Subcutaneous abdominal adipose tissue (tissue), 5 donors: Measurements from ENCODE around the gene PADI2.

Experiments
- H3K27ac ChIP-seq: one replicate; pipeline ENCODE4 v1.7.0; 2013; ENCODE audit warnings: low read depth, mild to moderate bottlenecking, inconsistent platforms, low read length, moderate library complexity
- H3K27me3 ChIP-seq, 5 donors: one replicate each; pipeline ENCODE4 v1.7.0; 2013; ENCODE audit warnings: low read length in 5 of 5, inconsistent platforms in 1 of 5; ENCODE audit not compliant: control insufficient read depth in 5 of 5, insufficient read depth in 4 of 5
- H3K36me3 ChIP-seq, 5 donors: one replicate each; pipeline ENCODE4 v1.7.0; 2013; ENCODE audit warnings: low read length in 5 of 5; ENCODE audit not compliant: control insufficient read depth in 5 of 5, insufficient read depth in 5 of 5
- H3K4me1 ChIP-seq, 5 donors: one replicate each; pipeline ENCODE4 v1.7.0; 2013; ENCODE audit warnings: low read length in 5 of 5, mild to moderate bottlenecking in 3 of 5, moderate library complexity in 1 of 5; ENCODE audit not compliant: control insufficient read depth in 5 of 5, insufficient read depth in 5 of 5
- H3K4me3 ChIP-seq, 5 donors: one replicate each; pipeline ENCODE4 v1.7.0; 2013; ENCODE audit warnings: low read length in 5 of 5, low read depth in 1 of 5
- H3K9ac ChIP-seq, 5 donors: one replicate each; pipeline ENCODE4 v1.7.0; 2013; ENCODE audit warnings: low read length in 5 of 5, mild to moderate bottlenecking in 4 of 5, moderate library complexity in 3 of 5
- H3K9me3 ChIP-seq, 5 donors: one replicate each; pipeline ENCODE4 v1.7.0; 2013; ENCODE audit warnings: low read length in 5 of 5; ENCODE audit not compliant: control insufficient read depth in 5 of 5
- donor health status: healthy.
- donor health status: healthy.
- donor health status: healthy.
- donor health status: healthy.
- donor health status: healthy.

The PADI2 gene

DNA sequence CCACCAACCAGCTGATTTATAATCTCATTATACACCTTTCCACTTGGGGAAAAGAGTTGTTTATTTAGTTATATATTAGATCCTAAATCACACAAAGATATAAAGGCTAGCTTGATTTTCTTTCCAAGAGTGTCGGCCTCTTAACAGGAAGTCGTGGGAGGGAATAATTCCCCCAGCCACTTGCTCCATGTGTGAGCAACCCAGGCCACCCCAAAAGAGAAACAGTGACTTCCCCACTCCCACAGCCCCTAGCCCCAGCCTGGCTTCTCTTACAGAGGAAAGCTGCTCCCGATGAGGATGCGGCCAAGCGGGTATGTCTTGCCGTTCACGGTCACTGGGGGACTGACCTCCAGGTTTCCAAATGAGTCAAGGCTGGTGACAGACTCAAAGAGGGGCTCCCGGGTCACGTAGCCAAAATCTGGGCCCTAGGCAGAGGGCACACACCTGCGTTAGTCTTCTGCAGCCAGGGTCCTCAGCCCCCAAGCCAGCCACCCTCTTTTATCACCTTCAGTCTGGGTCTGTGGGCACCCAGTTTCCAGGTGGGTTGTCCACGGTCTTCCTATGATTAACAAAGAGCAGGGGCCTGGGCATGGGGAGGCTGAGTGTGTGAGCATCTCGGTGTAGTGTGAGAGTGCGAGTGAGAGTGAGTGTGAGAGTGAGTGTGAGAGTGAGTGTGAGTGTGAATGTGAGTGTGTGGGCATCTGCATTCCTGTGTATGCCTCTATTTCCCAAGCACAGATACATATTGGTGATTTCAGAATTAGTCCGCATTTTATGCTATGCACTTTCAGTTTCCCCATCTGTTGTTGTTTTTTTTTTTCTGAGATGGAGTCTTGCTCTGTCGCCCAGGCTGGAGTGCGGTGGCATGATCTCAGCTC is 40.0 kb downstream of the PADI2 start:
- peaks cover 0 to 3% (median 0%) of the 10 kb centered on the region in 5 donors for H3K27me3 ChIP-seq
- no peak overlapping the region for H3K4me3 ChIP-seq
- H3K27ac ChIP-seq: no peak overlapping the region
- H3K36me3 ChIP-seq: no peaks in the 10 kb centered on the region
- no peak overlapping the region for H3K9ac ChIP-seq
- no peaks in the 10 kb centered on the region for H3K4me1 ChIP-seq
- peaks cover 0 to 3% (median 2%) of the 10 kb centered on the region in 5 donors for H3K9me3 ChIP-seq

DNA sequence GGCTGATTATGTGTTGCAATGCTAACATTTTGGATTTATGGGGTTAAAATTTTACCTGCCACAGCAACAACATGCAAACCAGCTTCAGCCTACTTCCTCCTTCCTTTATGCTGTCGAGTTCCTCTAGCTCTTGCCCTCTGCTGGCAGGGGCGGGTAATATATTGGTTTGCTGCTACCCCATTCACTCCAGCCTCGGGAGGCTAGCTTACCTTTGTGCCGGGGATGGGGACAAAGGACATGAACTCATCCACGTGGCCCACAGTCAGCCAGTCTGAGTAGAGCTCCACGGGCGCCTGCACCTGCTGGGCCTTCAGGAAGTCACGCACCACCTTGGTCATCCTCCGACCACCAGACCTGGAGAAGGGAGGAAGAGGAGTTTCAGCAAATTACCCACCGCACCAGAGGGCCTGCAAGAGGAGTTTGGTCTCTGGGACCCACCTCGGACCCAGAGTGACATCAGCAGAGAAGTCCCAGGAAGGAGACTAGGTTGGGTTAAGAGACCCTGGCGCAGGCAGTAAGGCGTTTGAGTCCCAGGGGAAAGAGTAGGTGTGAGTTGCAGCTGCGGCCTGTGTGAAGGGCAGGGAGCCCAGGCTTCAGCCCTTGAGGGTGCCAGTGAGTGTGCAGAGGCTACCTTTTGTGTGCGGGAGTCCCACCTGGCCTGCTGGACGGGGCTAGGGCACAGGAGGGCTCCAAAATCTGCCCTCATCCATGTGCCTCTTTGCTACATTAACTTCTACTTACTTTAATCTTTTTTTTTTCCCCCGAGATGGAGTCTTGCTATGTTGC is 43.6 kb downstream of the PADI2 start:
- no peak overlapping the region for H3K9ac ChIP-seq
- H3K4me1 ChIP-seq: no peaks in the 10 kb centered on the region
- H3K27me3 ChIP-seq: peaks cover 0 to 3% (median 0%) of the 10 kb centered on the region in 5 donors
- H3K36me3 ChIP-seq: no peaks in the 10 kb centered on the region
- H3K4me3 ChIP-seq: no peak overlapping the region
- H3K9me3 ChIP-seq: peaks cover 0 to 3% (median 2%) of the 10 kb centered on the region in 5 donors
- no peak overlapping the region for H3K27ac ChIP-seq

DNA sequence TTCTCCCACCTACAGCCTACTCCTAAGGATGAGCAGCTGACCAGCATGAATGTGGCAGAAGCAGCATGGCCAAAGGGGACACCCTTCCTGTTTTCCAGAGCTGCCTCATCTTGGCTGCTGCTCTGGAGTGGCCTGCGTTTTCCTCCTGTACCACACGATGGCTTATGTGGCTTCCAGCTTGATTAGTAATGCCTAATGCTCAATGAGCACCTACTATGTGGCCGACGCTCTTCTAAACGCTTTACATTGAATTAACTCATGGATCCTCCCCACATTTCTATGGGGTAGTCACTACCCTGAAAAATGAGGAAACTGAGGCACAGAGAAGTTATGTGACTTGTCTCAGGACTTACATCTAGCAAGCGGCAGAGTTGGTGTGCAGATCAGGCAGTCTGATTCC is 47.5 kb downstream of the PADI2 start:
- H3K9me3 ChIP-seq: peaks cover 0 to 3% (median 0%) of the 10 kb centered on the region in 5 donors
- no peaks in the 10 kb centered on the region for H3K36me3 ChIP-seq
- H3K27me3 ChIP-seq: peaks cover 0 to 3% (median 0%) of the 10 kb centered on the region in 5 donors
- H3K4me1 ChIP-seq: no peaks in the 10 kb centered on the region
- H3K9ac ChIP-seq: no peak overlapping the region
- H3K27ac ChIP-seq: no peak overlapping the region
- H3K4me3 ChIP-seq: no peak overlapping the region

DNA sequence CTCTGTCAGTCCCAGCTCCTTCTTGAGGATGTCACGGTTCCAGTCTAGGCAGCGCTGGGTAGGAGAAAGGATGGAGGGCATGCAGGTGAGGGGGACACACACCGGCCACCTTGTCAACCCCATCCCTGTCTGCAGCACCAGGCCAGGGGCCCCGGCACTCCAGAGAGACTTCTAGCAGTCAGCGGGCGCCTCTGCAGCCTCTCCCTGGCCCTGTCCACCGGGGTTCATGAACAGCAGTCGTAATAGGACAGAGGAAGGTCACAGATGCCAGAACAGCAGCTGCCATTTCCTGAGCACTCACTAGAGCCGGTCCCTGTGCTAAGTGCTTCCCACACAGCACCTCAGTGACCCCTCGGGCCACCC is 49.1 kb downstream of the PADI2 start:
- no peaks in the 10 kb centered on the region for H3K4me1 ChIP-seq
- no peak overlapping the region for H3K9ac ChIP-seq
- no peaks in the 10 kb centered on the region for H3K36me3 ChIP-seq
- H3K27me3 ChIP-seq: peaks cover 0 to 3% (median 0%) of the 10 kb centered on the region in 5 donors
- no peak overlapping the region for H3K4me3 ChIP-seq
- H3K27ac ChIP-seq: no peak overlapping the region
- H3K9me3 ChIP-seq: peaks cover 0 to 4% (median 0%) of the 10 kb centered on the region in 5 donors

DNA sequence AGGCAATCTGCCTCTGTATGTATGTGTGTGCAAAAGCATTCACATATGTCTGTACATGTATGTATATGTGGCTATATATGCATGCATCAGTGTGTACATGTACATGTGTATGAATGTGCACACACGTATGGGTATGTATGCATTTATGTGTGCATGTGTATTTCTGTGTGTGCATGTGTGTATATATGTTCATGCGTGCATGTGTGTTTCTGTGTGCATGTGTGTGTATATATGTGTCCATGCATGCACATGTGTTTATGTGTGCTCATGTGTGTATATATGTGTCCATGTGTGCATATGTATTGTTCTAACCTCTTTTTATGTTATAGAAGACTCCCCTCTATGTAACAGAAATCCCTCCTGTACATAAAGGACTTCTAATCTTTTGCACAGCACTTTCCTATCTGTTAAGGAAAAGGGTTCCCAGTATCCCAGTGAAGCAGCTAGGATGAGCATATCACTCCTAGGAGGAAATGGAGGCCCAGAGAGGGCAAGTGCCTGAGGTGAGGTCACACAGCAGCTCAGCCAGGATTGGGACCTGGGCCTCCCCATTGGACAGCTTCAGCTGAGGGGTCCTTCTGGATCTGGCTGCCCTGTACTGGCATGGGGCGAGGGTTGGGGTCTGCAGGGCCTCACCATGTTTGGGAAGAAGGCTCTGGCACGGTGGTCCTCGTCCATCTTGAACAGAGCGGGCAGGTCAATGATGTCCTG is 49.6 kb downstream of the PADI2 start:
- Histone ChIP-seq H3K36me3 (no peaks in the 10 kb centered on the region), H3K4me3 (no peak overlapping the region), H3K9ac (no peak overlapping the region), H3K27me3 (peaks cover 0 to 3% (median 0%) of the 10 kb centered on the region in 5 donors), H3K4me1 (no peaks in the 10 kb centered on the region), H3K27ac (no peak overlapping the region), H3K9me3 (peaks cover 0 to 7% (median 0%) of the 10 kb centered on the region in 5 donors)

DNA sequence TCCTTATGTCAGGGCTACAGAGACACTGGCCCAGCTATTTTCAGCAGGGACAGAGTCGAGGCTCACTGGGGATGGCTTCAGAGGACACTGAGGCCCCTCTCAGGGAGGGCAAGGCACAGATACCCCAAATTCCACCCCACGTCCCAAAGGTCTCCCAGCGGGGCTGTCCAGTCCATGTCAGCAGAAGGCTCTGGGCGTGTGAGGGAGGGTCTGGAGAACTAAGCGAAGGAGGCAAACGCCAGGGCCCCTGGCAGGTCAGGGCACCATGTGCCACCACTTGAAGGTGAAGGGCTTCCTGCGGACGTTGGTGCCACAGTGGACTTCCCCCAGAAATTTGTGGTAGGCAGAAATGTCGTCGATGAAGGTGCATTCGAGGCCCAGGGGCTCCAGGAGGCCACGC is 50.5 kb downstream of the PADI2 start:
- Histone ChIP-seq H3K4me1 (peaks cover 0 to 8% (median 7%) of the 10 kb centered on the region in 5 donors), H3K27me3 (peaks cover 0 to 3% (median 0%) of the 10 kb centered on the region in 5 donors), H3K9me3 (peaks cover 0 to 7% (median 0%) of the 10 kb centered on the region in 5 donors), H3K4me3 (no peak overlapping the region), H3K27ac (no peak overlapping the region), H3K36me3 (no peaks in the 10 kb centered on the region), H3K9ac (no peak overlapping the region)

DNA sequence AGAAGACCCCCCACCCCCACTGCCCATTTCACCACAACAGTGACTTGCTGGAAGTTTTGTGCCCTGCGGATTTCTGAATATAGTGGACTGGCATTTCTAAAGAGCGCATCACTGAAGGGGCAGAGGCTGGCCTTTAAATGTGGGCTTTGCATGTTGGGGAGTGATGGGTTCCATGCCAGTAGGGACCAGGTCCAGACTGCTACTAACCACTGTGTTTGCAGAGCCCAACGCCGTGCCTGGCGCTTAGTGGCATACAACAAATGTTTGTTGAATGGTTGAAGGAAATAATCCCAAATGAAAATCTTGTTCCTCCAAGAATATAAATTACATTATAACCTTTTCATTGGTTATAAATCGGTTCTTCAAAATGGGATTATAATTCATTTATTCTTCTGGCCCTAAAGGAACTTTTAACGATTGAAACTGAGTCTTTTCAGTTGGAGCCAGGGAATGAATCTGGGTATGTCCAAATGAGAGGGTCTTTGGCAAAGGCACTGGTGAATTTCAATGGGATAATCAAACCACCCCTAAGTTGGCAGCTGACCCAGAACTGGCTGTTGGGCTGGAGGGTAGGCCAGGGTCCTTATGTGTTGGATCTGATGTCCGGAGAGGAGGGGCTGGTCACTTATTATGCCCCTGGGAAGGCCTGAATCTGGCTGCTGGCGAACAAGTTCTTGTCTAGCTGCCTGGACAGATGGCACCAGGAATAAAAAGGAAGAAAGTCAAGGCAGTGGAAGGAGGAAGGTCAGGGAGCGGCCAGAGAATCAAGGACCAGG is 51.6 kb downstream of the PADI2 start:
- Histone ChIP-seq H3K9ac (no peak overlapping the region), H3K9me3 (peaks cover 0 to 7% (median 0%) of the 10 kb centered on the region in 5 donors), H3K4me1 (peaks cover 3 to 15% (median 8%) of the 10 kb centered on the region in 5 donors), H3K4me3 (no peak overlapping the region), H3K36me3 (no peaks in the 10 kb centered on the region), H3K27ac (no peak overlapping the region), H3K27me3 (peaks cover 0 to 3% (median 0%) of the 10 kb centered on the region in 5 donors)

DNA sequence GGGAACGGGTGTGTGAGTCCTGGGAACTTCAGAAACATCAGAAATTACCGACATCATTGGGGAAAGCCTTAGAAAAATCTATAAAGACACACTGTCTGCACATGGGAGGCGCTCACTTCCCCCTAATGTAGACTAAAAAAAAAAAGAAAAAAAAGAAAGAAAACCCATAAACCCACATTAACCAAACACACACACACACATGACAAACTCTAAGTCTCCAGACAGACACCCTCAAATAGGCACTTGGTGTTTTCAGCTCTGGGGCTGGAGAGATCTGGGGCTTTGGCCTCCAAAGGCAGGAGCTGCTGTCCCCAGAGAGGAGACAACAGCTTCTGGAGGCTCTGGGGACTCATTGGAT is 52.2 kb downstream of the PADI2 start:
- Histone ChIP-seq H3K4me1 (peaks cover 3 to 15% (median 8%) of the 10 kb centered on the region in 5 donors), H3K9me3 (peaks cover 0 to 7% (median 0%) of the 10 kb centered on the region in 5 donors), H3K27ac (no peak overlapping the region), H3K4me3 (no peak overlapping the region), H3K36me3 (no peaks in the 10 kb centered on the region), H3K27me3 (no peaks in the 10 kb centered on the region), H3K9ac (no peak overlapping the region)

DNA sequence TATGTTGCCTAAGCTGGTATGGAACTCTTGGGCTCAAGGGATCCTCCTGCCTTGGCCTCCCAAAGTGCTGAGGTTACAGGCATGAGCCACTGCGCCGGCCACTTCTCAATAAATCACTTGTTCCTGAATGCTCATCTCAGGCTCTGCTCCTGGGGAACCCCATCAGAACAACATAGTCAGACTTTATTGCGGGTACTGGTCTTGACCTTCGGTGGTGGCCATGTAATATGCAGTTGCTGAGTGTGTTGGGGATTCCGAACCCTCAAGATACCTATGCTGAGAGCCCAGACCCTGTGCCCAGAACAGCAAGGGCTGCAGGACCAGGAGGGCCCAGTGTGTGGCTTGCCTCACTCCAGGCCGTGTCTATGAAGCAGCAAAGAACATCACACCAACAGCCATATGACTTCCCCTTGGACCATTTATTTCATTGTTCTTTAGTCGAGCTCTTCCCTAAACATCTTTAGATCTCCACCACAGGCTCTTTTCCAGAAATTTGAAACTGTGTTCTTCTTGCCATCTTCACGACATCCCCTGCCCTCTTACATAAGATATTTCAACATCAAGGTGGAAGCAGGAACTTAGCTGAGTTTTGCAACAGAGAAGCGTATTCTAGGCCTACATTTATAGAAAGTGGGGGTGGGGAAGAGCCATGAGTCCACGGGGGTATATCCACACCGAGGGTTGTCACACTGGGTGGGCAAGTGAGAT is 52.7 kb downstream of the PADI2 start:
- Histone ChIP-seq H3K27me3 (no peaks in the 10 kb centered on the region), H3K9me3 (peaks cover 0 to 7% (median 0%) of the 10 kb centered on the region in 5 donors), H3K4me1 (peaks cover 3 to 15% (median 8%) of the 10 kb centered on the region in 5 donors), H3K9ac (no peak overlapping the region), H3K36me3 (no peaks in the 10 kb centered on the region), H3K4me3 (no peak overlapping the region), H3K27ac (no peak overlapping the region)
